ENCODE results near the gene TMEM45B.

Gene TMEM45B

DNA sequence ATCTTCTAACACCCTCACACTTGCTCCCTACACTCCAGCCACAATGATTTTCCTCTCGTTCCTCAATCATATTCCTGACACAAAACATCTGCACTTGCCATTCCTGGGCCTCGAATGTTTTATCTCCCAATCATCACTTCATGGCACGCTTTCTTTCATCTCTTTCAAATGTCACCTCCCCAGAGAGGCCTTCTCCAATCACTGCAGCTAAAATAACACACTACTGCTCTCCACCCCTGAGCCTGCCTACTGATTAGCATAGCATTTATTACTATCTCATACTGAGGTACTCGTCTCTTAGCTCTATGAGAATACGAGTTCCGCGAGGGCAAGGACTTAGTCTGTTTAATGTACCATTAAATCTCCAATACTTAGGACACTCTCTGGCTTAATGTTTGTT is 56.3 kb downstream of the TMEM45B start:
- no peak overlapping the region for H3K4me3 ChIP-seq (ENCODE audit: control insufficient read depth, low read depth, low read length)
- TF ChIP-seq, protein P1, sequence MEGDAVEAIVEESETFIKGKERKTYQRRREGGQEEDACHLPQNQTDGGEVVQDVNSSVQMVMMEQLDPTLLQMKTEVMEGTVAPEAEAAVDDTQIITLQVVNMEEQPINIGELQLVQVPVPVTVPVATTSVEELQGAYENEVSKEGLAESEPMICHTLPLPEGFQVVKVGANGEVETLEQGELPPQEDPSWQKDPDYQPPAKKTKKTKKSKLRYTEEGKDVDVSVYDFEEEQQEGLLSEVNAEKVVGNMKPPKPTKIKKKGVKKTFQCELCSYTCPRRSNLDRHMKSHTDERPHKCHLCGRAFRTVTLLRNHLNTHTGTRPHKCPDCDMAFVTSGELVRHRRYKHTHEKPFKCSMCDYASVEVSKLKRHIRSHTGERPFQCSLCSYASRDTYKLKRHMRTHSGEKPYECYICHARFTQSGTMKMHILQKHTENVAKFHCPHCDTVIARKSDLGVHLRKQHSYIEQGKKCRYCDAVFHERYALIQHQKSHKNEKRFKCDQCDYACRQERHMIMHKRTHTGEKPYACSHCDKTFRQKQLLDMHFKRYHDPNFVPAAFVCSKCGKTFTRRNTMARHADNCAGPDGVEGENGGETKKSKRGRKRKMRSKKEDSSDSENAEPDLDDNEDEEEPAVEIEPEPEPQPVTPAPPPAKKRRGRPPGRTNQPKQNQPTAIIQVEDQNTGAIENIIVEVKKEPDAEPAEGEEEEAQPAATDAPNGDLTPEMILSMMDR (conservative IDR thresholded peaks at IDR 0.05; ENCODE audit: control insufficient read depth, insufficient read depth, low read depth, low read length), result no peak
- no peak for DNase-seq (ENCODE audit: low read depth)

DNA sequence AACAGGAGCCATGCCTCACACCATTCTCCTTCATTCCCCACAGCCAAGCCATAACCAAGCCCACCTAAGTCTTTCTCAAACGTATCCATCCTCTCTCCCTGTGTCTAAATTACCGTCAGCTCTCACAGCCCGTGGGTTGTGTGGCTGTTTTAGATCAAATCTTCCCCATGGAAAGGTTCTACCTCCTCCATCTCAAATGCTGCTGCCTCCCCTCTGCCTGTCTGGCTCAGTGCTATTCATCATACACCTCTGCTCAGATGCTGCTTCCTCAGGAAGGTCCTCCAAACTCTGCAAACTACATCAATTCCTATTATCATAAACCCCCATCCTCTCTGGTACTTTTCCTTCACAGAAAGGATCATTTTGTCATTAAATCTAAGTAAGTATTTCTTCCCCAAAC is 64.7 kb downstream of the TMEM45B start:
- TF ChIP-seq, protein P1 (conservative IDR thresholded peaks at IDR 0.05; ENCODE audit: control insufficient read depth, insufficient read depth, low read depth, low read length), result no peak
- DNase-seq (ENCODE audit: low read depth), result no peak
- H3K4me3 ChIP-seq (ENCODE audit: control insufficient read depth, low read depth, low read length), result no peak overlapping the region

DNA sequence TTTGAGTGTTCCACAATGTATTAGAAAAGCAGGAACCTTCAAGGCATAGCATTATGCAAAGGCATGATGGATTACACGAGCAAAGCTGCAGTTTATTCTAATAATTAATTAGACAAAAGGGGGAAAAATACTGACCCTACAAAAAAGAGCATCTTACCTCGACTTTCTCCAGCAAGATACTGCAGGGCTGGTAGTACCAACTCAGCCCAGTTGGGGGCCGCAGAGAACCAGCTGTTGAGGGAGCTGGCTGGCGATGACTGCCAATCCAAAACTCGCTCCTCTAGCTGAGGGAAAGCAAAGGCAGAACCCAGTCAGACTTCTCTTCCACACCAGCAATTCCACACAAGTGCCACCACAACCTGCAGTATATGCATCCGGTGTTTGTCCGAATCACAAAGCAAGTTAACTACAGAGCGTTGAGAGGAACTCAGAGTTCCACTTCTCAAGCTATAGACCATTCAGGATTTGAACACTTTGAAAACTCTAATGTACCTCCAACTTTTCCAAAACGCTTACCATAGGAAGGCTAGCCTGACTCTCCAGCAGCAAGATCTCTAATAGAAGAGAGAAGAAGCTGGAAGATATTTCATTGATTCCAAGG is 66.0 kb downstream of the TMEM45B start:
- H3K4me3 ChIP-seq (ENCODE audit: control insufficient read depth, low read depth, low read length), result no peak overlapping the region
- TF ChIP-seq, protein P1 (conservative IDR thresholded peaks at IDR 0.05; ENCODE audit: control insufficient read depth, insufficient read depth, low read depth, low read length), result peak; percentile 62
- peak; percentile 30 for DNase-seq (ENCODE audit: low read depth)

GRCh38 chr11:129884581-129884980 is 68.9 kb downstream of the TMEM45B start:
- TF ChIP-seq, protein P1 (conservative IDR thresholded peaks at IDR 0.05; ENCODE audit: control insufficient read depth, insufficient read depth, low read depth, low read length), result no peak
- no peak overlapping the region for H3K4me3 ChIP-seq (ENCODE audit: control insufficient read depth, low read depth, low read length)
- DNase-seq (ENCODE audit: low read depth), result no peak

GRCh38 chr11:129885381-129885780 is 69.7 kb downstream of the TMEM45B start:
- TF ChIP-seq, protein P1 (conservative IDR thresholded peaks at IDR 0.05; ENCODE audit: control insufficient read depth, insufficient read depth, low read depth, low read length), result no peak
- H3K4me3 ChIP-seq (ENCODE audit: control insufficient read depth, low read depth, low read length), result no peak overlapping the region
- no peak for DNase-seq (ENCODE audit: low read depth)

DNA sequence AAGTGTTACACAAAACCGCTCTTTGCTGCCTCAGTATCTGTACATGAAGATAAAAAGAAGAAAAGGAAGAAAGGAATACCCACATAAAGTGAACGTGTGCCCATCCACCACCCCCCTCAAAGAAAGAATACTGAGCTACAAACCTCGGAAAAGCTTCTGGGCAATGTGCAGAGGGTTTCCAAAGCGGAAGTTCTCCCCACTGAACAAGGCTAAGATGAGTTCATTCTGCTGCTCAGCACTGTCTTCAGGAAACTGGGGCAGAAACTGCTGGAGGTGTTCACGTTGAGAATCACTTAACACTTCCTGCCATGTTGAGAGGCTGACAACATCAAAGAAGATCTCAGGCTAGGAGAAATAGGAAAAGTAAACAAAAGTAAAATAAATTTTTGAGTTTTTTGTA is 72.8 kb downstream of the TMEM45B start:
- no peak for DNase-seq (ENCODE audit: low read depth)
- no peak overlapping the region for H3K4me3 ChIP-seq (ENCODE audit: control insufficient read depth, low read depth, low read length)
- TF ChIP-seq, protein P1 (conservative IDR thresholded peaks at IDR 0.05; ENCODE audit: control insufficient read depth, insufficient read depth, low read depth, low read length), result no peak

All from fibroblast of mammary gland (primary cell).